NOMO-1 treated with dmso at 0.1 percent for 144 hours (cell line): ENCODE data around the gene COX14.
"Not testable (repeated sequence)": the region's sequence is repeated elsewhere in the genome, so short reads cannot be mapped to it uniquely, and the experiment has no call there.

ENCODE experiments used
- DNase-seq: peaks from one replicate; lab custom pipeline; 2025; ENCODE audit not compliant: unreplicated experiment; lab: John Stamatoyannopoulos, UW

The COX14 gene

GRCh38 chr12:50107416-50108268 is 4.4 kb upstream of the COX14 start:
- no peak for DNase-seq

DNA sequence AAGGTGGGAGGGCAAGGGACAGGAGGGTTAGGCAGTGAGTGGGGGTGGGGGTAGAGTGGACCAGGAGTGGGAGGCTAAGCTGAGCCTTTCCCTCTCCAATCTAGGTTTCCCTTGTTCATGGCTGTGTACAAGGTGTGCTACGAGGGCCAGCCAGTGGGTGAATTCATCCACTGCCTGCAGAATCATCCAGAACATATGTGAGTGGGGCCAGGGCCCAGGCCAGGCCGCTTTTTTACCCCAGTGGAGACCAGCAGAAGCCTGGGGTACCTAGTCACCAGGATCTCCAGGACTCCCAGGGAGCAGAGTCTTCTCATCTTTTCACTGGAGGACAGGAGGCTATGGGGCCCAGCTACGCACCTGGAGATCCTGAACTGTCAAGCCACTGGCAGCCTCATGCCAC is 2.7 kb upstream of the COX14 start:
- DNase-seq, result no peak

GRCh38 chr12:50110127-50110761 is 1.8 kb upstream of the COX14 start:
- no peak for DNase-seq

- no peak for DNase-seq
These were observed 1.2 kb upstream of the COX14 start for GRCh38 chr12:50110762-50111351.

GRCh38 chr12:50111395-50111692 is 692 bp upstream of the COX14 start:
- DNase-seq, result no peak

DNA sequence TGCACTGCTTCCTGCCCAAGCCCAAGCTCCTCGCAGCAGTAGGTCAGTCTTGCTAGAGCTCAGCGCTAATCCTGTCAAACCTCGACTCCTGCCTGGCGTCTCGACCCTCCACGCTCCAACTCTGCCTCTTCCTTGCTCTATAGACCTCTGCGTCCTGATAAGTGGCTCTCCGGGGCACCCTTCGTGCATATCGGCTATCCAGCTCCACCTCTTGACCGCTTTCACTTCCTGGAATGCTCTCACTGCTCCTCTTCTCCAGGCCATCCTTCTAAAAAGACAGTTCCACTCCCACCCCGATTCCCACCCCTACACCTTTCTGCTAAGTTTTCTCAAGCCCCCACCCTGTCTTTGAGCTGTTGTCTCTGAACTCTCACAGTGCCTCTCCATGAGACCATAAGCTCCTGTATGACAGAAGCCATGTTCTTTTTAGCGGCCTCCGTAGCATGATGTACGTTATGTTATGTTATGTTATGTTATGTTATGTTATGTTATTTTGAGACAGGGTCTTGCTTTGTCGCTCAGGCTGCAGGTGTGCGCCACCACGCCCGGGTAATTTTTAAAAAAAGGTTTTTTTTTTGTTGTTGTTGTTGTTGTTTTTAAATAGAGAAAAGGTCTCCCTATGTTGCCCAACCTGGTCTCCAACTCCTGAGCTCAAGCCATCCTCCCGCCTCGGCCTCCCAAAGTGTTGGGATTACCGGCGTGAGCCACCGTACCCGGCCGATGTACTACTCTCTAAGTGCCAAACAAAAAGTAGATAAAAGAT is 601 bp downstream of the COX14 start:
- peak; percentile 72 for DNase-seq

- no peak for DNase-seq
These were observed 5.1 kb downstream of the COX14 start for GRCh38 chr12:50117057-50117622.

- DNase-seq, result no peak
These were observed 7.4 kb downstream of the COX14 start for GRCh38 chr12:50119387-50119786.

GRCh38 chr12:50120521-50120920 is 8.5 kb downstream of the COX14 start:
- DNase-seq, result no peak

DNA sequence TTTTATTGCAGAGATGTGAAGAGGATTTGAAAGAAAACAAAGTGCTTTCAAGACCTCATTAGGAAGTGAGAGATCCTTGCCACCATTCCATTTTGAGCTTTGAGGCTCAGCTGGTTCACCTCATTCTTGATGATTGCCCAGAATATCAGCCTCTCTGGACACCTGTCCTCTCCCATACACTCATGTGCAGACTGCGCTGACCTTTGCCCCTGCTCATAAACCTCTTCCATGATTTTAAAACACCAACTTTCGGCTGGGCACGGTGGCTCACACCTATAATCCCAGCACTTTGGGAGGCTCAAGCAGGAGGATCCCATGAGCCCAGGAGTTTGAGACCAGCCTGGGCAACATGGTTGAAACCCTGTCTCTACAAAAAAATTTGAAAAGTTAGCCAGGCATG is 8.9 kb downstream of the COX14 start:
- DNase-seq, result no peak

- no peak for DNase-seq
These were observed 9.6 kb downstream of the COX14 start for GRCh38 chr12:50121641-50122040.

GRCh38 chr12:50123203-50123602 is 11.2 kb downstream of the COX14 start:
- DNase-seq, result no peak

GRCh38 chr12:50127546-50127945 is 15.5 kb downstream of the COX14 start:
- DNase-seq, result no peak

DNA sequence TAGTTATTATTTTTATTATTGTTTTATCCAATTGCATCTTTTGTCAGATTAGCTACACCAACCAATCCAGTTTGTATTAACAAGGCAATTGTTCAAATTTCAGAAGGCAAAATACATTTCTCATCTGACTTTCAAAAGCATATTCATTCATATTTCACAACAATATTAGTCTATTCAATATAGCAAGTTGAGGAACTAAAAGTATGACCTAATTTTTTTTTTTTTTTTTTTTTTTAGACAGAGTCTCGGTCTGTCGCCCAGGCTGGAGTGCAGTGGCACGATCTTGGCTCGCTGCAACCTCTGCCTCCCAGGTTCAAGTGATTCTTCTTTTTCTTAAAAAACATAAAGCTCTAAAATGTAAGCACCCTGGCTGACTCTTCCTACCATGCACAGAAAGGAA is 17.3 kb downstream of the COX14 start:
- DNase-seq, result no peak

GRCh38 chr12:50132505-50133135 is 20.6 kb downstream of the COX14 start:
- DNase-seq, result no peak

DNA sequence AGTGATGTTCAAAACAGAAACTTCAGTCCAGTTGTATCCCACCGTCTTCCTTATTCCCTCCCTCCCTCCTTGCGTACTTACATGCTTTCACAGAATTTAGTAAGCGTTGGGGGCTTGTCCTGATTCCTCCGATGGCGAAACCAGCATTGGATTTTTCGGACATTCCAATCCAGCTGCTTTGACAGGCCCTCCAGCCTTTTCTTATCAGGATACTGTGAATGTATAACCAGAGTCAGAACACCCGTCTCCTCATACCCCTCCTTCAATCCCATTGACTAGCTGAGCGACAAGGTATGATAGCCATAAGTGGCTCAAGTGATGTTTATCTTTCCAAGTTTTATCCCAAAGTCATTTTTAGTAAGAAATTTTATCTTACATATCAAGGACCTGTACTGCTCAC is 31.0 kb downstream of the COX14 start:
- DNase-seq, result no peak

- DNase-seq, result no peak
These were observed 33.4 kb downstream of the COX14 start for GRCh38 chr12:50145439-50145838.

GRCh38 chr12:50147281-50147680 is 35.2 kb downstream of the COX14 start:
- no peak for DNase-seq

DNA sequence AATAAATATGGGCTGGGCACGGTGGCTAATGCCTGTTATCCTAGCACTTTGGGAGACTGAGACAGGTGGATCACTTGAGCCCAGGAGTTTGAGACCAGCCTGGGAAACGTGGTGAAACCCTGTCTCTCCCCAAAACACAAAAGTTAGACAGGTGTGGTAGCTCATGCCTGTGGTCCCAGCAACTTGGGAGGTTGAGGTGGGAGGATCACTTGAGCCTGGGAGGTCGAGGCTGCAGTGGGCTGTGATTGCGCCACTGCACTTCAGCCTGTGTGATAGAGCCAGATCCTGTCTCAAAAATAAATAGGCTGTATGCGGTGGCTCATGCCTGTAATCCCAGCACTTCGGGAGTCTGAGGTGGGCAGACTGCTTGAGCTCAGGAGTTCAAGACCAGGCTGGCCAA is 36.0 kb downstream of the COX14 start:
- DNase-seq, result not testable (repeated sequence)

DNA sequence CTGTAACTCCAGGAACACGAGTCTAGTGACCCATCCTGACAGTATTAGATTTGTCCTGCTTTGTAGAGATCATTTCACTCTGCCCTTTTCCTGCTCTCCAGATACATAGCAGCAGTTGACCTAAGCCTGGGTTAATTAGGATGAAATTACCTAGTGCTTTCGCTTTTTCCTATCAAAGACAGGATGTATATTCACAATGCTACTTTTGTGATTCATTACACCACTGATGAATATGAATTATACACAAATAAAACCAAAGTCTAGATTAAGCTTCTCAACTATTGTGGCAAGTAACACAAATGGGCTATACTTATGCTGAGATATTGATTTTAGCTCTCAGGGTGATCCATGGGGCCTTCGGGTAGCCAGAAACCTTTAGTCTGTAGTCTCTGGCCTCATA is 37.3 kb downstream of the COX14 start:
- DNase-seq, result no peak
